GM19397 (cell line): ENCODE results near the gene PELI1.
"Not testable (repeated sequence)": the region's sequence is repeated elsewhere in the genome, so short reads cannot be mapped to it uniquely, and the experiment has no call there.

Source experiments
- ATAC-seq: cut with Tn5 transposase; IDR thresholded peaks from one replicate; pipeline ENCODE4 v1.9.1; 2021; ENCODE audit warnings: mild to moderate bottlenecking, moderate library complexity; ENCODE audit not compliant: unreplicated experiment

PELI1 gene

DNA sequence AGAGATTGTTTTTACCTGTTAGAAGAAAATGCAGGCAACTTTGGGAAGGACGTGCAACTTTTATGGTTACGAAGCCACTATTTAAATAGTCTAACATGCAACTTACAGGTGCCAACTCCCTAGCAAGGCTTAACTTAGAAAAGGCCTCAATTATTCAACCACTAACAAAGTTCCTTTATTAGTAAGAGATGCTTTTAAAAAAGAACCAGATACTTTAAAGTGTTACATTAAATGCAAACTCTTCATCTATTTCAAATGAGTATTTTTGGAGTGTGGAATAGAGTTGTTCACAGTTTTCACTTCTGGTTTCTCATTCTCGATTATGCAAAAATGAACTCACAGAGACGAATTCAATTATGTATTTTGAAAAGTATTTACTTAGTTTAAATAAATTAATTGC, 51.7 kb downstream of the PELI1 start:
- peak; percentile 60 for ATAC-seq

DNA sequence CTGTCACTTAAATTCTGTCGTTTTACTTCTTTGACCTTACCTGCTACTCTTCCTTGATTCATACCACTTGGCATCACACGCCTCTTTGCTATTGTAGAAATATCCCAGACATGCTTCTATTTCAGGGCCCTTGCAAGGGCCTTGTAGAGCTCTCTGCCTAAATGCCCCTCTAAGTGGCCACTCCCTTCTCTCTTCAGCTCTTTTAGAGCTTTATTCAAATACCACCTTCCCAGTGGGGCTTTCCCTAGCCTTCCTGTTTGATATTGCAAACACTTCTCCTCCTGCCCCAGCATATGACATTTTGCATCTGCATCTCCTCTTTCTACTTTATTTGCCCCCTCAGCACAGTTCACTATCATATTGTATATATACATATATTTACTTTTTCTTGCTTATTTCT, 54.0 kb downstream of the PELI1 start:
- no peak for ATAC-seq

DNA sequence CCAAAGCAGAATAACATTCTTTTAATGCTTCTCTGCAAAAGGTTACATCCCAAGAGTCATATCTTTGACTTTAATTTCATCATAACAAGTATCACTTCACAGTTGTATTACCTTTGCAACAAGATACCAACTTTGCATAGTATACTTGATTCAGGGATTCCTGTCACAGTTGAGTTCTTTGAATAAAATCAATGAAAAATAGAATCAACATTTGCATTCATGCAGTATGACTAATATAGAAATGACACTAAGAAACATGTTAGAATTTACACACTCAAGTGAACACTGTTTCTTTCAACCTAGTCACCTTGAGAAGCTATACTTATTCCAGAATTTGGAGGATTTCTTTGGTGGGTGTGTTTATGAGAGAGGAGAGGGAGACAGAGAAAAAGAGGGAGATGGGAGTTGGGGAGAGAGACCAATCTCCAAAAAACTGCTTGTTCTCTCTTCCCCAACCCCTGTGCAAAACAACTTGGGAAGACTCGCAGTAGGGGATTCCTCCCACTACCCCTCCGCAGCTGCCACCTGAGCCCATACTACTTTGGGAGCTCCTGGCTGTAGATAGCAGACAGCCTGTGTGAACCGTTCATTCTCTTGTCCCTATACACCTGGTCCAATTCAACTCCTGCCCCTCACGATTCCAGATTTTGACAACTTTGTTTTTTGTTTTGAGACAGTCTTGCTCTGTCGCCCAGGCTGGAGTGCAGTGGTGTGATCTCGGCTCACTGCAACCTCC, 57.7 kb downstream of the PELI1 start:
- no peak for ATAC-seq

DNA sequence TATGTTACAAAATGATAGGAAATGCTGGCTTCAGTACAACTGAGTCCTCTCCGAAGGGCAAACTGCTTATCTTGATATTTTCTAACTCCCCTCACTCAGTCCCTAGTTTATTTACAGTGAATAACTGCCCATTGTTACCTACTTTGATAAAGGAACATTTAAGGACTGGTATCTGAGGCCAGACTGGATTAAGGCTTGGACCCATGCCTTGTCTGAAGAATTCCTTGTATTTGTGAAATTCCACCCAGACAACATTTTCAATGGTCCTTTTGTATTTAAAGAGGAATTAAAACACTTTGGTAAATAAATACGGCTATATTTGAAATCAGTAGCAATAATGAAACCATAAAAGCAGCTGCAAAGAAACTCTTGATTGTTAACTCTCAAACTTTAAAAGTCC, 58.3 kb downstream of the PELI1 start:
- ATAC-seq: no peak

DNA sequence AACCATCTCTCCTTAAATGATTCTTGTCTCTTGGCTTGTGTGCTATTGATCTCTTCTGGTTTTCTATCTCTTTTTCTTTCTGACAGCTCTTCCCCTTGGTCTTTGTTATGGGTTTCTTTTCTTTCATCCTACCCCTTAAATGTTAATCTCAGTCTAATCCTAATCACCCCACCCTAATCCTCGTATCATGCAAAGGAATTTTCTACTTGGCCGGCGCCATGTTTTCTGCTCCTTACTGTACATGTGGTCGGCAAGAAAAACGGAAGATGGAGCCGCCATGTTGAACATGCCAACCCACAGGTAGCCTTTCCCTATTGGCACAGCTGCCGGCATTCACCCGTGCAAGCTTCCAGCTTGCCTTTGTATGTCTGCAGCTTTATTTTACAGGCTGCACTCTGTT, 63.2 kb downstream of the PELI1 start:
- ATAC-seq: no peak

DNA sequence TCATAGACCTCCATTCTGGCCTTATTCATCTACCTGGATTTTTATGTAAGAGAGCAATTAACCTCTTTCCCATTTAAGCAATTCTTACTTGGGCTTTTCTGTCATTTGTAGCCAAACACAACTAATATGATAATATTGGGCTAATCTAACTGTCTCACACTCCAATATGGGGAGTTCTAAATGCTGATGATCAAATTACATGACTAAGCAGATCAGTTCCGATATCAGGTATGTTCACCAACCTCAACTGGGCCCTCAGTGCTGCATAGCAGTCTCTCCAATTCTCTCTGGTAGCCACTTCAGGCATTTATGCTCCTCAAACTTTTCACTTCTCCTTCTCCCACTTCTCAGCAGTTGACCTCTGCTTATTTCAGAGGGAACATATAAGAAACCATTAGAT, 64.0 kb downstream of the PELI1 start:
- ATAC-seq: no peak

DNA sequence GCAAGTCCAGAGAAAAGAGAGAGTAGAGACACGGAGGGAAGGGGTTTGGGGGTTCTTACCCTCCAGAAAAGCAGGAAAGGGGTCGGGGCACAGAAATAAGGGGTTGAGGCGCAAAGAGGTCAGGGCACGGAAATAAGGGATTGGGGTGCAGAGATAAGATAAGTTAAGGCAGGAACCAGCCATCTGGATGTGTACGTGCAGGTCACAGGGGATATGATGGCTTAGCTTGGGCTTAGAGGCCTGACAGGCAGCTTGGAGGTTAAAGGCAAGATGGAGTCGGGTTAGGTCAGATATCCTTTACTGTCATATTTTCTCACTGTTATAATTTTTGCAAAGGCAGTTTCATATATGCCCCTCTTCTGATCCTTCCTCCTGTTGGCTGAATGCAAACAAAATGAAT, 64.5 kb downstream of the PELI1 start:
- ATAC-seq: not testable (repeated sequence)

DNA sequence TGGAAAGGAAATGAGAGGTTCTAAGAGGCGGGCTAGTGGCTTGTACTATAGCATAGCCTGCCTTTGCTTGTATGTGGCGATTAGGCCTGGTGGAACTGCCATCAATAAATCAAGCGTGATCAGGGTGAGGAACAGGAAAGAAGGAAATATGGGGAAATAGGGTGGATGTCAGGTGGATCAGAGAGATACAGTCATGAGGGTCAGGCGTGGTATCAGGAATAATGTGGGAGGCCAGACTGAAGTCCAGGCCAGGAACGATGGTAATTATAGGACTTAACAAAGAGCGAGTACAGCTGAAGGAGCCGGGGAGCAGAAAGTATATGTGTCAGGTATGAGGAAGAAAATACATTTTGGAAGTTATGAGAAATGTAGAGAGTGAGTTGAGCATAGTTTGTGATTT, 67.4 kb downstream of the PELI1 start:
- not testable (repeated sequence) for ATAC-seq

DNA sequence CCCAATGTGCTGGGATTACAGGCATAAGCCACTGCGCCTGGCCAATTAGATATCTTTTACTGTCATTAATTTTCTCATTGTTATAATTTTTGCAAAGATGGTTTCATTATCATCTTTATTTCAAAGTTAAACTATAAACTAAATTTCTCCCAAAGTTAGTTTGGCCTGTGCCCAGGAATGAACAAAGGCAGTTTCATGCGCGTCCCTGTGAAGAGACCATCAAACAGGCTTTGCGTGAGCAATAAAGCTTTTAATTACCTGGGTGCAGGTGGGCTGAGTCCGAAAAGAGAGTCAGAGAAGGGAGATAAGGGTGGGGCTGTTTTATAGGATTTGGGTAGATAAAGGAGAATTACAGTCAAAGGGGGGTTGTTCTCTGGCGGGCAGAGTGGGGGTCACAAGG, 69.6 kb downstream of the PELI1 start:
- ATAC-seq: not testable (repeated sequence)

DNA sequence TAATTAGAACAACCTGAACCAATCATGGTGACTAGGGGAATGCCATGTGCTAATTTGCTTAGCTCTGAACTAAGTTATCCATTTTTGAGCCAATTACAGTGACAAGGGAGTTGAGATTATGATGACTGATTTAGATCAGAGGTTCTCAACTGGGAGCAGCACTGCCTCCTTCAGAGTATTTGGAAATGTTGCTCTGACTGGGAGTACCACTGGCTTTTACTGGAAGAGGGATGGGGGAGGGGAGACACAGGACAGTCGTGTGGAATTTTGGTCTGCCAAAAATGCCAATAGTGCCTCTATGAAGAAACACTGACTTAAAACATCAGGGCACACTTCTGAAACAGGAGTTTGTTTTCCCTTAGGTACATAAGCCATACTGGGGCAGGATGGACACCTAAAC, 76.9 kb downstream of the PELI1 start:
- no peak for ATAC-seq

DNA sequence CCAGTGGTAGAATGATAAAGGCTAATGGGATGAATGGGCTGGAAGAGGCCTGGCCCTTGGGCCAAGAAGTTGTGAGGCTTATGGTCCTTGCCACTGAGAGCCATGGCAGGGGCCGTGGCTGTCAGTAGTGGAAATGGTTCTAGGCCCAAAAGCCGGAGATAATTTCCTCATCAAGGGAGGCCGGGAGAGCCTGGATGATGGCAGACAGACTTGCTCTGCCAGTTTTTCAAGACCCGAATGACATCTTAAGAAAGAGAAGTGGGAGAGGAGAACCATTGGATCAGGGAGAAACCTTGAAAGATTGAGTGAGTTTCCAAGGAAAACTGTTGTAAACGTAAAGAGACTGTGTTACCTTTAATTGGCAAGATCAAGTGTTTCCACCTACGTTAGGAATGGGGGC, 78.7 kb downstream of the PELI1 start:
- ATAC-seq: no peak

DNA sequence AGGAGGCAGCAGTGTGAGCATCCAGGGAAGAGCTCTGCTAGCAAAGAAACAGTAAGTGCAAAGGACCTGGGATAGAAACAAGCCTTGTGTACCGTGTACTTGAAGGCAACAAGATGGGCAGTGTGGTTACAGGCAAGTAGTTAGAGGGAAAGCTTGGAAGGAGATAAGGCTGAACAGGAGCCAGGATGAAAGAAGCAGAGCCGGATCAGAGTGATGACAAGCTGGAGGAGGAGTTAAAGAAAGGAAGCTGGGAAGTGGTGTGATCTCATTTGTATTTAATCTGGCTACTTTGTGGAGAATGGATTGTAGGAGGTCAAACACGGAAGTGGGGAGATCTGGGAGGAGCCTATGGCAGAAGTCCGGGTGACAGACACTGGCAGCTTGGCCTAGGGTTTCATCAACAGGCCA, 80.3 kb downstream of the PELI1 start:
- ATAC-seq: no peak

DNA sequence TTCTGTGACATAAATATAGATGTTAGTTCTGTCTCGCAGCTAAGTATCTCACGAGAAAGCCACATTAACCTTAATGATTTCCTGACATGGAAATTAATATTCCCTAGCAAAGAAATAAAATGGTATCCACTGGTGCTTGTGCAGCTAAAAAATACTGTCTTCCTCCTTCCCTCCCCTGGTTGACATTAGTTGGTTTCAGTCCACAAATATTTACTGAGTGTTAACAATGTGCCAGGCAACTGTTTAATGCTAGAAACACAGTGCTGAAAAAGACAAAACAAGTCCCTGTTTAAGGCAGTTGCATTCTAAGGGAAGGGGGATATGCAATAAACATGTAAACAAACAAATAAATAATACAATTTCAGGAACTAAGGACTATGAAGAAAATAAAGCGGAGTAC, 80.8 kb downstream of the PELI1 start:
- ATAC-seq: no peak

DNA sequence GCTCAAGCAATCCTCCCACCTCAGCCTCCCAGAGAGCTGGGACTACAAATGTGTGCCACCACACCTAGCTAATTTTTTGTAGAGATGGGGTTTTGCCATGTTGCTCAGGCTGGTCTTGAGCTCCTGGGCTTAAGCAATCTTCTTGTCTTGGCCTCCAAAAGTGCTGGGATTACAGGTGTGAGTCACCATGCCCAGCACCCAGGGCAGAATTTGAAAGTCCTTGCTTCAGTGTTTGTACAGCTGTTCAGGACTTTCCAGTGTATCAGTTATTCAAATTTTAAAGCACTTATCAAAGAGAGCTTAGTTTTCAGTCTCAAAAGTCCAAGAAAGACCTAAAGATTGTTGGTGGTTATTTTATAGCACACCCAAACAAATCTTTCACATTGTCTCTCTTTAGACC, 81.4 kb downstream of the PELI1 start:
- ATAC-seq: peak; percentile 60

DNA sequence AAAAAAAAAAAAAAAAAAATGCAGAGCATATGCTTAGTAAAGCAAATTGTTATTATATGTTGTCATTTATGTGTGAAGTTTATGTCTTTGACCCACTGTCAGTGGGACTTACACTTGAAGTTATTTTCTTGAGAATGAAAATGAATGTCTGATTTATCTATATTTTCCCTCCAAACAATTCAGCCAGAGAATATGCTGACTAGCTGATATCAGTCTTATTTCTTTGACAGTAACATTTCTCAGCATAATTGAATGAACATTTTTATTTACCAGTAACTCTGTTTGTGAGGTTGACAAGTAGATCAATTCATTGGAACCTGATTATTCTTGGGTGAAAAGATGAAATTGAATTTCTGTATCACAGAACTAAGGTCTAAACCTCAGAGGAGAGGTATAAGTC, 85.0 kb downstream of the PELI1 start:
- ATAC-seq: no peak

DNA sequence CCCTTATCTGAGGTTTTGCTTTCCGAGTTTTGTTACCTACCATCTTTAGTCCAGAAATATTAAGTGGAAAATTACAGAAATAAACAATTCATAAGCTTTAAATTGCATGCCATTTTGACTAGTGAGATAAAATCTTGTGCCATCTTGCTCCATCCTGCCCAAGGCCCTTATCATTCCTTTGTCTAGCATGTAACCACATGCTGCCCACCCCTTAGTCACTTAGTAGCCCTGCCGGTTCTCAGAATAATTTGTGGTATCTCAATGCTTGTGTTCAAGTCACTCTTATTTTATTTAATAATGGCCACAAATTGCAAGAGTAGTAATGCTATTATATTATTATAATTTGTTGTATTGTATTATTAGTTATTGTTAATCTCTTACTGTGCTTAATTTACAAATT, 88.2 kb downstream of the PELI1 start:
- ATAC-seq: no peak

DNA sequence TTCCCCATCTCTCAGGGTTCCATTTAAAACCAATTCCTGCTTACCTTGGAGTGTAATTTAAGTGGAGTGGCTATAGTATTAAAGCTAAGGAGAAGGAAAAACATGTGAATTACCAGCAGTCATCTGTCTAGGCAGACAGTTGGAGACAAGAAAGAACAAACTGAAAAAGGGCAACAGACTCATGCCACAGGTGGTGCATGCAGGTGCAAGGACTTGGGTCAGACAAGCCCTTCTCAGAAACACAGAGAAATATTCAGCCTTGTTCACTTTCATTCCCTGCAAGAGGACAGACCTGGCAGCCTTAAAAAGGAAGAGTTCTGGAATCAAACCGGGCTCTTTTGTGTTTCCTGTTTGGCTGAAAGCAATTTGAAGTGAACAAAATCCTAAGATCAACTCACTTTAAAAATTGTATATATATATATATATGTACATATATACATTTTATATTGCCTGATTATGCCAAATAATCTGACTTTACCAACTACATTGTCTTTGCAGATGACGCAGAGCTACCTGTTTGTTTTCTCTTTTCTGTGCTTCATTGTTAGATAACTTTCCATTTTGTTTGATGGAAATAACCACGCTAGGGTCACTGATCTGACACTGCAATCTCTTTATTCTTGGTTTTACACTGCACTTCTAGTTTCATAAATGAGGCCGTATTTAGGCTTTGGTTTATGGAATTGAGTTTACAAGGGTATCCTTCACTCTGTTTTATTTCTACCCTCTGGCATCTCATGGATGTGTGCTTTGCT, 89.9 kb downstream of the PELI1 start:
- no peak for ATAC-seq

DNA sequence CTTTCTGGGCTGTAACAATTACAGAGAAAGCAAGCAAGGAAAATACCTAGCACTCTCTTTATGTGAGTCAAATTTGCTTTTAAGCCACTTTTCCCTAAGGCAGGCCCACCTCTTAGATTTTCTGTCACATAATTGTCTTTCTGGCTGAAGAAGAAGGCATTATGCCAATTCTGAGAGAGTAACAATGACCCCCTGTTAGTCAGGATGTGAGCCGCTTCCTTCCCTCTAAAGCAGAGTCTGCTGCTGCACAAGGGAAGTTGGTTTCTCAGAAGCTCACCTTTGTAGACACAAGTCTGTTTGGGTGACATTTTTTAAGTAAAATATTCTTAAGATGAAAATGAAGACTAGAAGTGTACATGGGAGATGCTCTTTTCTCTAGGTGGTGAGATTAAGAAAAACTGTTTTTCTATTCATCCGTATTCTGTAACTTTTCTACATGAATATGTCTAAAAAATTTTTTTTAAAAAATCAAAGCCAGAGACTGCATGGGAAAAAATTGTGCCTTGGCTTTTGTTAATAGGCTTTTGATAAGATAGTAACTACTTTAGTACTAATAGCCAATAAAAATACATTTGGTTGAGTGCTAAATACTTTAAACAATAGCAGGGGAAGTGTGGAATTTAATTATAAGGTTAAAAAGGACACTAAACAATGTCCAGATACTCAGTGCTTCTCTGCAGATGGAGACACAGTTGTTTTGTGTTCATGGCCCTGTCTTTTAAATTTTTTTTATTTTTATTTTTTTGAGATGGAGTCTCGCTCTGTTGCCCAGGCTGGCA, 91.6 kb downstream of the PELI1 start:
- no peak for ATAC-seq

DNA sequence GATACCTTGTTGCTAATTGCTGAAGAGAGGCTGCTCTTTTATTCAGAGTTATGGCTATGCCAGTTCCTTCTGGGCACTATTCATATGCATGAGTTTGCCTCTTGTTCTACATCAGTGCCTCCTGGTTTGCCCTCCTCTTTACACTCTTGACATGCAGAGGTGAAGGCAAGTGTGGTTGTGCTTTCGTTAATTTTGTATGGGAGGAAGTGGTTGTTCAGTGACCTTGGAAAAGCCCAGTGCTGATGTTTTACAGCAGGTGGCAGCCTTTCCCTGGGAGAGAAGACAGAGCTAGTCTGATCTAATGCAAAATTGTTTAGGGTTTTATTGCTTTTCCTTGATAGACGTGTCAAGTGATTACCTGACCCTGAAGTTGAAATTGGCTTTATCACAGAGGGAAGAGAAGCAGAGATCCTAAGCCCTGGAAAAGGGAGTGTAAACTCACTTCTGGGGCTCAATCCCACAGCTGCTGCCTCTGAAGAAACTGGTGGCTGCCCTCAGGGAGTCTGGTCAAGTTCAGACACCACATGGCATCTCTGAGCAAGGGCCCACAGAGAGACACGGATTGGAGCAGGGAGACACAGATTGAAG, 94.5 kb downstream of the PELI1 start:
- peak; percentile 83 for ATAC-seq

DNA sequence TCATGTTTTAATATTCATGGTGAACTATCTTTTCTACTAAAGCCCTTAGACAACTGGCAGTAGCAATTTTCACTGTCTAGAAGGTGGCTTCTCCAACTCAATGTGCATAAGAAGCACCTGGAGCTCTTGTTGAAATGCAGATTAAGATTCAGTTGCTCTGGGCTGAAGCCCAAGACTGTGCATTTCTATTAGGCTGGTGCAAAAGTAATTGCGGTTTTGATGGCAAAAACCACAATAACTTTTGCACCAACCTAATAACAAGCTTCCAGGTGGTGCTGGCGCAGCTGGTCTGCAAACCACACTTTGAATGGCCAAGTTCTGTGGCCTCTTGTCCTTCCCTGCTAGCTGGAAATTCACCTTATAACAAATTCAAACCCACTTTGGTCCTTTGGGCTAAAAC, 98.3 kb downstream of the PELI1 start:
- no peak for ATAC-seq
